HL-60 (cell line): Measurements from ENCODE around the gene HOXB2.

Experiments used
- GABPA ChIP-seq: IDR thresholded peaks from 2 replicates; pipeline ENCODE4 v1.6.1; 2012; ENCODE audit warnings: low read depth
- POLR2AphosphoS5 ChIP-seq: IDR thresholded peaks from 2 replicates; pipeline ENCODE4 v1.6.1; 2012; ENCODE audit warnings: low read depth
- TF ChIP-seq, protein P1 (sequence below): IDR thresholded peaks from one replicate; pipeline ENCODE4 v1.5.1; 2011; ENCODE audit warnings: low read length, control low read depth, inconsistent platforms; ENCODE audit not compliant: insufficient read depth
- TF ChIP-seq, protein P2 (sequence below): IDR thresholded peaks from 2 replicates; pipeline ENCODE4 v1.6.1; 2012; ENCODE audit warnings: low read depth; ENCODE audit not compliant: insufficient replicate concordance

DNA sequence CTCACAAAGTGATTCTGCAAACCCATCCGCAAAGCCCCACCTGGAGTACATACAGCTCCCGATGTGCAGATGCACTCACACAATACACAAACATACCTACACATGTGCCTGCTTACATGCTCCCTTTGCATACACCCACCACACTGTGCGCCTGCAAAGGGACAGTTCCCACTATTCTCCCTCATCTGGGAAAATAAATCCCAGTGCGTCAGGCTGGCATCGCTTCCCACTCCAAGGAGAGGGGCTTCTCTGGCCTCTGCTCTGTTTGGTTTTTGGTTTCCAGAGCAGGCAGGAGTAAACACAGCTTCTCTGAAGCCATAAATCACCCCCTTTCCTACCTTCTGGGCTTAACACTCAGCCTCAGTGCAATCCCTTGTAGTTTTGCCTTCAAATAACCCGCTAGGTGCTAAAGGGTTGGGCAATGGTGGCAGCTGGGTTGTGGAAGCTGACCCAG is 18.5 kb upstream of the HOXB2 start:
- TF ChIP-seq, protein P1, sequence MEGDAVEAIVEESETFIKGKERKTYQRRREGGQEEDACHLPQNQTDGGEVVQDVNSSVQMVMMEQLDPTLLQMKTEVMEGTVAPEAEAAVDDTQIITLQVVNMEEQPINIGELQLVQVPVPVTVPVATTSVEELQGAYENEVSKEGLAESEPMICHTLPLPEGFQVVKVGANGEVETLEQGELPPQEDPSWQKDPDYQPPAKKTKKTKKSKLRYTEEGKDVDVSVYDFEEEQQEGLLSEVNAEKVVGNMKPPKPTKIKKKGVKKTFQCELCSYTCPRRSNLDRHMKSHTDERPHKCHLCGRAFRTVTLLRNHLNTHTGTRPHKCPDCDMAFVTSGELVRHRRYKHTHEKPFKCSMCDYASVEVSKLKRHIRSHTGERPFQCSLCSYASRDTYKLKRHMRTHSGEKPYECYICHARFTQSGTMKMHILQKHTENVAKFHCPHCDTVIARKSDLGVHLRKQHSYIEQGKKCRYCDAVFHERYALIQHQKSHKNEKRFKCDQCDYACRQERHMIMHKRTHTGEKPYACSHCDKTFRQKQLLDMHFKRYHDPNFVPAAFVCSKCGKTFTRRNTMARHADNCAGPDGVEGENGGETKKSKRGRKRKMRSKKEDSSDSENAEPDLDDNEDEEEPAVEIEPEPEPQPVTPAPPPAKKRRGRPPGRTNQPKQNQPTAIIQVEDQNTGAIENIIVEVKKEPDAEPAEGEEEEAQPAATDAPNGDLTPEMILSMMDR = no peak
- no peak for TF ChIP-seq GABPA
- no peak for TF ChIP-seq POLR2AphosphoS5
- TF ChIP-seq, protein P2, sequence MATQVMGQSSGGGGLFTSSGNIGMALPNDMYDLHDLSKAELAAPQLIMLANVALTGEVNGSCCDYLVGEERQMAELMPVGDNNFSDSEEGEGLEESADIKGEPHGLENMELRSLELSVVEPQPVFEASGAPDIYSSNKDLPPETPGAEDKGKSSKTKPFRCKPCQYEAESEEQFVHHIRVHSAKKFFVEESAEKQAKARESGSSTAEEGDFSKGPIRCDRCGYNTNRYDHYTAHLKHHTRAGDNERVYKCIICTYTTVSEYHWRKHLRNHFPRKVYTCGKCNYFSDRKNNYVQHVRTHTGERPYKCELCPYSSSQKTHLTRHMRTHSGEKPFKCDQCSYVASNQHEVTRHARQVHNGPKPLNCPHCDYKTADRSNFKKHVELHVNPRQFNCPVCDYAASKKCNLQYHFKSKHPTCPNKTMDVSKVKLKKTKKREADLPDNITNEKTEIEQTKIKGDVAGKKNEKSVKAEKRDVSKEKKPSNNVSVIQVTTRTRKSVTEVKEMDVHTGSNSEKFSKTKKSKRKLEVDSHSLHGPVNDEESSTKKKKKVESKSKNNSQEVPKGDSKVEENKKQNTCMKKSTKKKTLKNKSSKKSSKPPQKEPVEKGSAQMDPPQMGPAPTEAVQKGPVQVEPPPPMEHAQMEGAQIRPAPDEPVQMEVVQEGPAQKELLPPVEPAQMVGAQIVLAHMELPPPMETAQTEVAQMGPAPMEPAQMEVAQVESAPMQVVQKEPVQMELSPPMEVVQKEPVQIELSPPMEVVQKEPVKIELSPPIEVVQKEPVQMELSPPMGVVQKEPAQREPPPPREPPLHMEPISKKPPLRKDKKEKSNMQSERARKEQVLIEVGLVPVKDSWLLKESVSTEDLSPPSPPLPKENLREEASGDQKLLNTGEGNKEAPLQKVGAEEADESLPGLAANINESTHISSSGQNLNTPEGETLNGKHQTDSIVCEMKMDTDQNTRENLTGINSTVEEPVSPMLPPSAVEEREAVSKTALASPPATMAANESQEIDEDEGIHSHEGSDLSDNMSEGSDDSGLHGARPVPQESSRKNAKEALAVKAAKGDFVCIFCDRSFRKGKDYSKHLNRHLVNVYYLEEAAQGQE = no peak
